Testis (tissue), 2 donors: ENCODE data around the gene RYR1.

Experiments used
- POLR2A ChIP-seq: fragments of 450-650 bp; IDR thresholded peaks from one replicate; pipeline ENCODE4 v1.6.1; 2017; ENCODE audit warnings: antibody characterized with exemption, mild to moderate bottlenecking, moderate library complexity
- TF ChIP-seq, protein P1 (sequence below), 3 experiments: fragments of 450-650 bp in 2 of 3; fragments of 200-600 bp in 1 of 3; sonication (generic) in 1 of 3; IDR thresholded peaks; one replicate each; pipeline ENCODE4 v1.5.1; 2016 to 2019; ENCODE audit warnings: antibody characterized with exemption in 3 of 3, mild to moderate bottlenecking in 2 of 3, moderate library complexity in 1 of 3

DNA sequence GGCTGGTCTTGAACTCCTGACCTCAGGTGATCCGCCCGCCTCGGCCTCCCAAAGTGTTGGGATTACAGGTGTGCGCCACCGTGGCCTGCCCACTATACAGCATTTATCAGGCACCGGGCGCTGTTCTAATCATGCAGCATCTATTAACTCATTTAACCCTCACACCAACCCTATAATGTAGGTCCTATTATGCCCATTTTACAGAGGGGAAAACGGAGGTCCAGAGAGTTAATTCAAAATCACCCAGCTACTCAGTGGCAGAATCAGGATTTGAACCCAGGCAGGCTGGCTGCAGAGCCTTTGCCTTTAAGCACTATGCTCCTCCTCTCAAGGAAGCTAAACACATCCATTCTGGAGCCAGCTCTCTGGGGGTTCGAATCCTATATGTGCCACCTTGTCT lies 130.0 kb downstream of the RYR1 start:
- TF ChIP-seq POLR2A: no peak
- TF ChIP-seq, protein P1, sequence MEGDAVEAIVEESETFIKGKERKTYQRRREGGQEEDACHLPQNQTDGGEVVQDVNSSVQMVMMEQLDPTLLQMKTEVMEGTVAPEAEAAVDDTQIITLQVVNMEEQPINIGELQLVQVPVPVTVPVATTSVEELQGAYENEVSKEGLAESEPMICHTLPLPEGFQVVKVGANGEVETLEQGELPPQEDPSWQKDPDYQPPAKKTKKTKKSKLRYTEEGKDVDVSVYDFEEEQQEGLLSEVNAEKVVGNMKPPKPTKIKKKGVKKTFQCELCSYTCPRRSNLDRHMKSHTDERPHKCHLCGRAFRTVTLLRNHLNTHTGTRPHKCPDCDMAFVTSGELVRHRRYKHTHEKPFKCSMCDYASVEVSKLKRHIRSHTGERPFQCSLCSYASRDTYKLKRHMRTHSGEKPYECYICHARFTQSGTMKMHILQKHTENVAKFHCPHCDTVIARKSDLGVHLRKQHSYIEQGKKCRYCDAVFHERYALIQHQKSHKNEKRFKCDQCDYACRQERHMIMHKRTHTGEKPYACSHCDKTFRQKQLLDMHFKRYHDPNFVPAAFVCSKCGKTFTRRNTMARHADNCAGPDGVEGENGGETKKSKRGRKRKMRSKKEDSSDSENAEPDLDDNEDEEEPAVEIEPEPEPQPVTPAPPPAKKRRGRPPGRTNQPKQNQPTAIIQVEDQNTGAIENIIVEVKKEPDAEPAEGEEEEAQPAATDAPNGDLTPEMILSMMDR (IDR thresholded peaks at IDR 0.05): no peak
